Bronchial epithelial cell (primary cell): ENCODE measurements around the gene CLEC4M. TPM values are rescaled to one million over a fixed set of nuclear protein-coding genes. Genes with fewer than 3 reads are reported as not detected.

Experiments used
- DNase-seq: peaks from one replicate; pipeline ENCODE4 v3.0.0-alpha.2; 2010; ENCODE audit warnings: low read depth
- FAIRE-seq: peaks from 2 replicates; lab custom pipeline; 2011; peaks lifted over from hg19 to GRCh38; lab: Jason Lieb, UNC
- H3K27me3 ChIP-seq: 2 replicates; pipeline ENCODE4 v1.5.1; 2011; ENCODE audit warnings: low read length; ENCODE audit not compliant: control insufficient read depth, insufficient read depth
- H3K36me3 ChIP-seq: 2 replicates; pipeline ENCODE4 v1.5.1; 2011; ENCODE audit warnings: low read length; ENCODE audit not compliant: control insufficient read depth, insufficient read depth
- H3K4me3 ChIP-seq: 2 replicates; pipeline ENCODE4 v1.5.1; 2011; ENCODE audit warnings: mild to moderate bottlenecking, low read depth, low read length, control low read depth
- total RNA-seq: library from RNA; depleted of rRNA; stranded (reverse); fragments of >200 nt; gene quantifications from 2 replicates; pipeline ENCODE4 v1.2.1, GENCODE V29; 2014
- TF ChIP-seq, protein P1 (sequence below): IDR thresholded peaks from 2 replicates; pipeline ENCODE4 v1.5.1; 2011; ENCODE audit warnings: mild to moderate bottlenecking, moderate library complexity, low read length, control low read depth, inconsistent platforms; ENCODE audit not compliant: insufficient read depth, severe bottlenecking

CLEC4M gene
- total RNA-seq, 1 donor from 2014 or later = not detected

GRCh38 chr19:7799640-7800355 is 36.8 kb downstream of the CLEC4M start:
- DNase-seq (peak; percentile 56), FAIRE-seq (no peak)
- H3K36me3 ChIP-seq = no peaks in the 10 kb centered on the region
- no peak overlapping the region for H3K4me3 ChIP-seq
- H3K27me3 ChIP-seq = no peaks in the 10 kb centered on the region
- TF ChIP-seq, protein P1, sequence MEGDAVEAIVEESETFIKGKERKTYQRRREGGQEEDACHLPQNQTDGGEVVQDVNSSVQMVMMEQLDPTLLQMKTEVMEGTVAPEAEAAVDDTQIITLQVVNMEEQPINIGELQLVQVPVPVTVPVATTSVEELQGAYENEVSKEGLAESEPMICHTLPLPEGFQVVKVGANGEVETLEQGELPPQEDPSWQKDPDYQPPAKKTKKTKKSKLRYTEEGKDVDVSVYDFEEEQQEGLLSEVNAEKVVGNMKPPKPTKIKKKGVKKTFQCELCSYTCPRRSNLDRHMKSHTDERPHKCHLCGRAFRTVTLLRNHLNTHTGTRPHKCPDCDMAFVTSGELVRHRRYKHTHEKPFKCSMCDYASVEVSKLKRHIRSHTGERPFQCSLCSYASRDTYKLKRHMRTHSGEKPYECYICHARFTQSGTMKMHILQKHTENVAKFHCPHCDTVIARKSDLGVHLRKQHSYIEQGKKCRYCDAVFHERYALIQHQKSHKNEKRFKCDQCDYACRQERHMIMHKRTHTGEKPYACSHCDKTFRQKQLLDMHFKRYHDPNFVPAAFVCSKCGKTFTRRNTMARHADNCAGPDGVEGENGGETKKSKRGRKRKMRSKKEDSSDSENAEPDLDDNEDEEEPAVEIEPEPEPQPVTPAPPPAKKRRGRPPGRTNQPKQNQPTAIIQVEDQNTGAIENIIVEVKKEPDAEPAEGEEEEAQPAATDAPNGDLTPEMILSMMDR = peak; percentile 44

DNA sequence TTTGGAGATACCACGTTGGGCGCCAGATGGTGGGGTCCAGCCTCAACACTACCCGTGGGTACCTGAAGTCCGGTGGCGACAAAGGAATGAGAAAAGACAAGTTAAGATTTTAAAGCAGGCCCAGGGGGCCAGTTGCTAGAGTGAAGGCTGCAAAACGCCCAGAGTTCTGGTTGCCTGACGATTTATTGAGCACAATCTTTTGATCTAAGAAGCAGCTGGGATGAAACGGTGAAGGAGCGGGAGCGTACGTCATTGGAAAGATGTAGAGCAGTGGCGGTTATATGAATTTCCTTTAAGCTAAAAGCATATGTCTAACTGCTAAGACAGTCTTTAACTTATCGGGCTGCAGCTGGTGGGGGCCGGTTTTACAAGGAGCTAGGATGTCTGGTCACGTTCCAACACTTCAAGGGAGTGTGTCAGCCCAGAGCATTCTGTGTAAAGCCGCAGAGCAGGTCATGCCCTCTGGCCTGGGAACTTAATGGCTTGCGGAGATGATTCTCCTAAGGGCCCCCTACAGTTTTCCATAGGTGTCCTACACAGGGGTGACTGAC is 38.1 kb downstream of the CLEC4M start:
- no peak overlapping the region for H3K4me3 ChIP-seq
- TF ChIP-seq, protein P1 = no peak
- FAIRE-seq (no peak), DNase-seq (no peak)
- no peaks in the 10 kb centered on the region for H3K36me3 ChIP-seq
- H3K27me3 ChIP-seq = no peaks in the 10 kb centered on the region

- no peak for FAIRE-seq
These were observed 43.2 kb downstream of the CLEC4M start for GRCh38 chr19:7806234-7806633.

GRCh38 chr19:7806876-7807275 is 43.8 kb downstream of the CLEC4M start:
- Histone ChIP-seq H3K4me3 (no peak overlapping the region), H3K36me3 (no peaks in the 10 kb centered on the region), H3K27me3 (no peaks in the 10 kb centered on the region)
- TF ChIP-seq, protein P1 = no peak
- FAIRE-seq = no peak
- DNase-seq = no peak

More at GRCh38 chr19:7806234-7806633, 43.2 kb downstream of the CLEC4M start:
- TF ChIP-seq, protein P1 = no peak
- H3K27me3 ChIP-seq = no peaks in the 10 kb centered on the region
- no peaks in the 10 kb centered on the region for H3K36me3 ChIP-seq
- DNase-seq = no peak
- H3K4me3 ChIP-seq = no peak overlapping the region

GRCh38 chr19:7808108-7808507 is 45.1 kb downstream of the CLEC4M start:
- DNase-seq (no peak), FAIRE-seq (no peak)
- no peak overlapping the region for H3K4me3 ChIP-seq
- no peaks in the 10 kb centered on the region for H3K27me3 ChIP-seq
- TF ChIP-seq, protein P1 = no peak
- no peaks in the 10 kb centered on the region for H3K36me3 ChIP-seq
